GM19193 (cell line): Measurements from ENCODE around the gene PAQR6.

Experiments used
- POLR2A ChIP-seq: IDR thresholded peaks from 4 replicates; pipeline ENCODE4 v1.6.1; 2011; ENCODE audit not compliant: insufficient read depth, insufficient read length; ENCODE audit errors: extremely low read depth

The PAQR6 gene, protein sequence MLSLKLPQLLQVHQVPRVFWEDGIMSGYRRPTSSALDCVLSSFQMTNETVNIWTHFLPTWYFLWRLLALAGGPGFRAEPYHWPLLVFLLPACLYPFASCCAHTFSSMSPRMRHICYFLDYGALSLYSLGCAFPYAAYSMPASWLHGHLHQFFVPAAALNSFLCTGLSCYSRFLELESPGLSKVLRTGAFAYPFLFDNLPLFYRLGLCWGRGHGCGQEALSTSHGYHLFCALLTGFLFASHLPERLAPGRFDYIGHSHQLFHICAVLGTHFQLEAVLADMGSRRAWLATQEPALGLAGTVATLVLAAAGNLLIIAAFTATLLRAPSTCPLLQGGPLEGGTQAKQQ

DNA sequence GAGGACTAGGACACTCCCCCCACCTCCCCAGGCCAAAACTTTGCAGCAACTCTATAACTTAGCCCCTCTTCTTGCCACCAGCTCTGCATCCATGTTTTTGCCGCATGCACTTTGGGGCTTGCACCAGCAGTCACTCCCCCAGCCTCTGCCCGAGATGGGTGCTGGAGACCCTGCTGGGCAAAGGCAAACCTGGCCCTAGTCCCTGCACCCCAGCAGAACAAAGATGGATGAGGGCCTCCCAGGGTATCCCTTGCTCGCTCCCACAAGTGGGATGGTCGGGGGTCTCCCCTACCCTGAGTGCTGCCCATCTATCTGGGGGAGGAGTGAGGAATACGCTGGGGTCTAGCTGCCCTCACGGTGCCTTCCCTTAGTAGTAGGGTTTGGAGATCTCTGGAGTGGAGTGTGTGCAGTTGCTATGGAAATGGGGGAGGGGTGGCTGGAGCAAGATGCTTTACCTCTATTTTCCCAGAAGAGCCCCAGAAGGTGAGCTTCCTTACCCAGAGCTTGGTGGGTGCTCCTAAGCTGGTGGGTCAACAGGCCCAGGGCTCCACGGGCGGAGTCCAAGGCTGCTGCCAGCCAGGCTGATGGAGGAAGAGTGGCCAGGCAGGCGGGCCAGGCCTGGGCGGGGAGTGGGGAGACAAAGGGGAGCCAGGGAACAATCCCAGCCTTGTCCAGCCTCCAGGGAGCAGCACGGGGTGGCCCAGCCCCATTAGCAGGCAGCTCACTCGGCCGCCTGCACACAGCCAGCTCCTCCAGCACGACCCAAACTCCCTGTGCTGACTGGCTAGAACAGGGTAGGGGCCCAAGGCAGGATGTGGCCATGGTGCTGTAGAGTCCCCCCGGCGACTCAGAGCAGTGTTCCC is at the start of gene PAQR6:
TSS of gene PAQR6 (minus strand) at position 597 of the 863 bp plus-strand sequence. CDS start 1,325 bp downstream, outside the sequence.
- peak; percentile 26 for TF ChIP-seq POLR2A

DNA sequence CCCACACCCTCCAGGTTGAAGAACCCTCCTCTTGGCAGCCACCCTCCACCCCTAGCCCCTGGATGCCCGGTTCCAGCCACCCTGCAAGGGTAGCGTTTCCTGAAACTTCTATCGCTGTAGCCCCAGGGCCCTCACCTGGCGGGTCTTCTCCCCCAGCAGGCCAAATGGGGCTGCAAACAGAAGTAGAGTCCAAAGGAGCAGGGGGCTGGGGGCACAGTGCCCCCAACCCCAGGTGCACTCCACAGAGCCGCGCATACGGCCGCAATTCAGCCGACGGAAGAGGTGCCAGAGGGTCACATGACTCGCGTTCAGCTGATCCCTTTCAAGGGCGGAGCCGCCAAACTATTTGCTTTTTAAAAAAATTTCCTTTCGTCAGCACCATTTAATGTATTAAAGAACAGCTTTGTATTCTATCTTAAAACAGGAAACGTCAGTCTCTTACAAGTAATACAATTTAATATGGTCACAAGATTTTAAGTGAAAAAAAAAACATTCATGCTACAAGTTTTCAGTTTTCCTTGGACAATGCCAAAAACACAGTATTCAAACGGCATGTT is 47.6 kb upstream of the PAQR6 start, which contains the start of gene GLMP:
TSS of gene GLMP (minus strand) at position 289 of the 557 bp plus-strand sequence. CDS start at position 255, 34 bp downstream.
- TF ChIP-seq POLR2A: peak; percentile 72

DNA sequence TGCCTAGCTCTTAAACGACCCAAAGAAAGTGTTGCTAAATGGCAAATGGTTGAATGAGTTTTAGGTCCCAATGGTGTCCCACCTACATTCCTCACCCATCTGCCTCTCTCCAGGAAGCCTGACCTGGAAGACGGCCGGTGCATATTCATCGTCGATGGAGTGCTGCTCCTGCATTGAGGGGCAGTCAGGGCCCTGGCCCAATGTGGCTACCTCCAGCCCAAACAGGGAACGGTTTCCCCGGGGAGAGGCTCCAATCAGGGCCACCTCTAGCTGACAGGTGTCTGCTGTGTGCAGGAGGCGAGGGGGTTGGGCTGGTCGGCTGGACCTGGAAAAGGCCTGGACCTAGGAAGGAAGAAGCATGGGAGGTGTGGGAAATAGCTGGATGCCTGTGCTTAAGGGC is 46.0 kb upstream of the PAQR6 start:
- no peak for TF ChIP-seq POLR2A

DNA sequence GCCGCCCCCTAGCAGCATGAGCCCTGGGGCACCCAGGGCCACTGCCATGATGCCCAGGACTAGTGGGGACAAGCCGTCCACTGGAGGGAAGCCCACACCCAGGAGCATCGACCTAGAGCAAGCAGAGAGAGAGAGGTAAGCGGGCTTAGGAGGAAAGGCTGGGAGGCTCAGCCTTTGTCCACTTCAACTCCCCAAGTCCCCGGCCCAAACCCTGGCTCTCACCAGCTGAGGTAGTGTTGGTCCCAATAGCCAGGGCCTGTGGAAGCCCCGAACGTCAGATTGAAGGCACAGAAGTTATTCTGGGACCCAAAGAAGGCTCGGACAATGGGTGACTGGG is 45.2 kb upstream of the PAQR6 start:
- no peak for TF ChIP-seq POLR2A

DNA sequence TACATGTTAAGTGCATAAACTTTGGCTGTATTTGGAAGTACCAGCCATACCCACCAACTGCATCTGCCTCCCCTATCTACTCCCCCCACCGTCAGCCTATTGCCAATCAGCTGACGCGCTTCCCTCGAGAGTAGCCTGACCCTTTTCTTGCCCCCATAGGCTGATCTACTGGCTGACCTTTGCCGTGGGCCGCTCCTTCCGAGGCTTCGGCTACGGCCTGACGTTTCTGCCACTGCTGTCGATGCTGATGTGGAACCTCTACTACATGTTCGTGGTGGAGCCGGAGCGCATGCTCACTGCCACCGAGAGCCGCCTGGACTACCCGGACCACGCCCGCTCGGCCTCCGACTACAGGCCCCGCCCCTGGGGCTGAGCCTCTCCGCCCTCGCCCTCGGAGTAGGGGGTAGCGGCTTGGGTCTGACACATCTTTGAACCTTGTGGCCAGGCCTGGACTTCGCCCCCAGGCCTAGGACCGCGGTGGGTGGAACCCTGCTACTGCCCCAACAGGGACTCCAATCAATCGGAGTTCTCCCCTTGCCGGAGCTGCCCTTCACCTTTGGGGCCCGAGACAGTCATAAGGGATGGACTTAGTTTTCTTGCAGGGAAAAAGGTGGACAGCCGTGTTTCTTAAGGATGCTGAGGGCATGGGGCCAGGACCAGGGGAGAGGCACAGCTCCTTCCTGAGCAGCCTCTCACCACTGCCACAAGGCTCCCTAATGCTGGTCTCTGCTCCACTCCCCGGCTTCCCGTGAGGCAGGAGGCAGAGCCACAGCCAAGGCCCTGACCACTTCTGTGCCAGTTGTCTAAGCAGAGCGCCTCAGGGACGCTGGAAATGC is 43.6 kb upstream of the PAQR6 start:
- no peak for TF ChIP-seq POLR2A

DNA sequence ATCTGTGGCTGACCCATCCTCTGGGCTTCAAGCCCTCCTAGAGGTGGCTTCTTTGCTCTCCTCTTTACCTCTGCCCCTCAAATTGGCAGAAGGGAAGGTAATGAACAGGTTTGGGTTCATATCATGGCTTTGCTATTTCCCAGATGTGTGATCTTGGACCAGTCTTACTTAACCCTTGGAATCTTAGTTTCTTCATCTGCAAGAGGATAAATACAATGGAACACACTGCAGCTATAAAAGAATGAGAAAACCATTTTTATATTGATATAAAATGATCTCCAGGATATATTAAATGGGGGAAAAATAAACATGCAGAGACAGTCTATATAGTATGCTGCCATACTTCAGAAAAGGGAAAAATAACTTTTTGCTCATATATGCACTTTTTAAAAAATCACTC is 42.0 kb upstream of the PAQR6 start:
- TF ChIP-seq POLR2A: no peak

DNA sequence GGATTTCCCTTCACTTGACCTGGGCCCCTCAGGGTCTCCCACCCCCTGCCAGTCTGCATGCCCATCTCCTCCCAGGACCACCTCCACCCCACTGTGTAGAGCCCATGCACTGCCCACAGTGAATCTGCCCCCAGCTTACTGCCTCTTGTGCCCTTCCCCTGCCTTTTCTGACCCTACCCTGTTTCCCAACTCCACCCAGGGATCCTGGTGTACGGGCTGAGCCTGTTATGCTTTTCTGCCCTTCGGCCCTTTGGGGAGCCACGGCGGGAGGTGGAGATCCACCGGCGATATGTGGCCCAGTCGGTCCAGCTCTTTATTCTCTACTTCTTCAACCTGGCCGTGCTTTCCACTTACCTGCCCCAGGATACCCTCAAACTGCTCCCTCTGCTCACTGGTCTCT is 38.2 kb upstream of the PAQR6 start:
- TF ChIP-seq POLR2A: no peak

DNA sequence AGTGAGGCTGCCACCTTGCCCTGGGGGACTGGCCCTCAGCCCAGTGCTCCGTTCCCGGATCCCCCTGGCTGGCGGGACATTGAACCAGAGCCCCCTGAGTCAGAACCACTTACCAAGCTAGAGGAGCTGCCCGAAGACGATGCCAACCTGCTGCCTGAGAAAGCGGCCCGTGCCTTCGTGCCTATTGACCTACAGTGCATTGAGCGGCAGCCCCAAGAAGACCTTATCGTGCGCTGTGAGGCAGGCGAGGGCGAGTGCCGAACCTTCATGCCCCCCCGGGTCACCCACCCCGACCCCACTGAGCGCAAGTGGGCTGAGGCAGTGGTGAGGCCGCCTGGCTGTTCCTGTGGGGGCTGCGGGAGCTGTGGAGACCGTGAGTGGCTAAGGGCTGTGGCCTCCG is 37.6 kb upstream of the PAQR6 start:
- TF ChIP-seq POLR2A: no peak

DNA sequence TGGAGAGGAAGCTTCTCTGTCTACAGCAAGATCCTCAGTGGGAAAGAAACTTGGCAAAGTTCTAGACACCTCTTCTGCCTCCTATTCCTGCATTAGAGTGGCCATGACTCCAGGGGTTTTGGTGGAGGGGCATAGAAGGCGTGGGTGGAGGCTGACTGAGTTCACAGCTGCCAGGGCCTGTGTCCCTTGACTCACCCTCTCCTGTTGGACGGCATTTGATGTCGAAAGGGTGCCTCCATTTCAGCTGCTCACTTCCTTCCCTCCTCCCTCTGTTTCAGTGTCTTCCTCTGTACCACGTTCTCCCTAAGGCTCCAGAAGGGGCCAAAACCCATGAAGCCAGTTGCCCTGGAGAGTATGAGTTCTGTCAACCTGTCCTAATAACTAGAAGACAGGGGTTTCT is 36.9 kb upstream of the PAQR6 start:
- no peak for TF ChIP-seq POLR2A

DNA sequence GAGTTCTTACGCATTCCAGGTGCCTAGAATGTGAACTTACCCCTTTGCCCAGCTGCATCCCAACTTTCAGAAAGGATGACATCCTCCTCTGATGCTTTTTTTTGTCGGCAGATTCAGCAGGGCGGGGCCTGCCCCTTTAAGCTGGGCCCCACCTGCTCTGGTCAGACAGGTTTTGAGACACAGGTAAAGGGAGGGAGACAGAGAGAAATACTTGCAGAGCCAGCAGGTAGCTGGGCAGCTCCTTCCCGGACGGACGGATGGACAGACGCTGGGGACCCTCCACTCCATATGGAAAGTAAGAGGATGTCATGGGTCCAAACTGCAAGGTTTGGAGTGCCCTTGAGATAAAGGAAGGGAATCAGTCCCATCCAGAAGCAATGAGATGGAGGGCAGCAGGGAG is 36.3 kb upstream of the PAQR6 start, which contains the start of gene TMEM79:
TSS of gene TMEM79 (plus strand) at position 214 of the 400 bp plus-strand sequence. CDS start 902 bp downstream, outside the sequence.
- TF ChIP-seq POLR2A: no peak

DNA sequence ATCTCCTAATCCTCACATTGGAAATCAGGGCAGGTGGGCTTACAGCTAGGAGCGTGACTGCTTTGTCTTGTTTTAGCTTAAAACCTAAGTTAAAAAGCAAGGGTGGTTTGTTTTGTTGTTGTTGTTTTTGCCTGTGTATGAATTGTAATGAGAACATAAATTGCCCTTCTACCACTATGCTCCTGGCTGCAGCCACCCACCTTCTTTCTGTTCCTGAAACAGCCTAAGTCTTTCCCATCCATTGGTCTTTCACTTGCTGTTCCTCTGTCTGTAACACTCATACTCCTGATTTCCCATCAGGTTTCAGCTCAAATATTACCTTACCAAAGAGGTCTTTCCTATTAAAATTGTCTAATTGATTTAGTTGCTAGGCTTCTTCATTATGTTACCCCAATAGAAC is 35.7 kb upstream of the PAQR6 start:
- TF ChIP-seq POLR2A: no peak

DNA sequence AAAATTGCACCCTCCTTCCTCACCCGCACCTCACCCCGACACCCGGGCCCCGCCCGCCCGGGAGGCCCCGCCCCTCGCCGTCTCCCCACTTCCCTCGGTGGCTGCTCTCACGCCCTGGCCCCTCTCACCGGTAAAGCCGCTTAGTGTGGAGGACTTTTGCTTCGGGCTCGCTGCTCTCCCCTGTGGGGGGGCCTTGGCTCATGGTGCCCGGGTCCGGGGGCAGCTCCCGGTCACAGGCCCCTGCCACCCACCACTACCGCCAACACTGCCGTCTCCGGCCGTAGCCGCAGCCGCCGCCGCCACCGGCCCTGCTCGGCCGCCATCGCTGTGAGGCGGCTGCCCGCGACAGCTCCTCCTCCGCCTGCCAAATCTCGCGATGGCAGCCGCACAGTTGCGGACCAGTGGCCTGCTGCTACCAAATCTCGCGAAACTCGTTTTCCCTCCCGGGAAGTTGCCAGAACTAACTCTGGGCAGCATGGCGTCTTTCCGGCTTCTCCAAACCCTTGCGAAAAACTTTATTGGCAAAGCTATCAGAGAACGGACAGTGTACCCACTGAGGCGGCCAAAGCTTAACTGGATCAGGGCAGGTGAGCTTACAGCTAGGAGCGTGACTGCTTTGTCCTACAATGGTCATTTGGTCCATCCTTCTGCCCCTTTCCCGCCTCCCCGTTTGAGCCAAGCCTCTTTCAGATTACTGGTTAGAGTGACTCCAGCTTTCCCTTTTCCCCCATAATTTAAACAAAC is 34.8 kb upstream of the PAQR6 start, which contains the start of gene SMG5:
TSS of gene SMG5 (minus strand) at position 347 of the 744 bp plus-strand sequence. CDS start at position 202, 145 bp downstream.
- TF ChIP-seq POLR2A: peak; percentile 98

DNA sequence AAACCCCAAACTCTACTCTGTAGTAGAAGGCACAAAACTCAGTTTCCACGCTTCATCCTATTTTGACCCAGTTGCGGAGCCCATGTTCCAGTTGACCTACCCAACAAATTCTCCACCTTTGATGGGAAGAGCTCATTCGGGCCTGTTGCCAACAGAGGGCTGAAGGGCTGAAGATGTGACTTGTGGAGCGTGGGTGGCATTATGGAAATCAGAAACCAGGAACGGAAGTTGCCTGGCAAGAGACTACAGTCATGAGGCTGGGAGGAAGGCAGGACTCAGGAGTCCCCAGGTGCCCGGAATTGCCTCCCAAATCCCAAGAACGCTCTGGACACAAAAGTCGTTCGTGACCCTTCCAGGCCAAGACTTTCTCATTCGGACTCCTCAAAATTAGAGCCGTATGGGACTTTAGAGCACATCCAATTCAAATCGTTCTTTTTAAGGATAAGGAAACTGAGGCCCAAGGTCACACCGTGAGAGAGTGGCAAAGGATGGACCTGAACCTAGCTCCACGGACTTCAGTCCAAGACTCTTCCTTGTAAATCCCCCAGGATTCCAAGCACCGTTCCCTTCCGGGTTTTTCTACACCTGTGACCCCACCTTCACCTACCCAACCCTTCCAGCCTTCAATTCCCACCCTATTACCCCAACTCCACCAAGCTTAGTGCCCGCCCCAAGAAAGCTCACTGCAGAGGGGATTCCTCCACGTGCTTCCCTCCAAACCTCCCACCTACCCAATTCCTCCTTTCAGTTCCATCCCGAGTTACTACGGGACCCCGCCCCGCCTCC is 34.0 kb upstream of the PAQR6 start:
- no peak for TF ChIP-seq POLR2A
